GM21786 (cell line): ENCODE measurements around the gene HSPA14.
"Not testable (repeated sequence)": the region's sequence is repeated elsewhere in the genome, so short reads cannot be mapped to it uniquely, and the experiment has no call there.

Experiments used
- ATAC-seq: cut with Tn5 transposase; IDR thresholded peaks from one replicate; pipeline ENCODE4 v1.9.1; 2021; ENCODE audit not compliant: unreplicated experiment

HSPA14 gene

DNA sequence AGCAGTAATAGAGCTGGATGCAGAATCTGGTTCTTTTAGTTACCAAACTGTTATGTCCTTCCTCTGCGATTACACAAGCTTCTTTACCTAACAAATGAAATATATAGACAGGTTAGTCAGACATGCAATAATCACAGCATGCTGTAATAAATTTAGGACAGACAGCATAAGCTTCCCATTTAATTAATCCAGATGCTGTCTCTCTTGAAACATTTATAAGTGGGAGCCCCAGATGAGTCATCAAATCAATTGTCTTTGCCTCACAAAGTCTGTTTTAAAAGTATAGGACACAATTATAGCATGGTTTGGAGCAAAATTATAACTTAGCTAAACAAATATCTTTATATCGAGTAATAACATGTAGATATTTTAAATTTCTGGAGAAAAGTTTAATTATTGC is 1.9 kb upstream of the HSPA14 start:
- no peak for ATAC-seq

- ATAC-seq = no peak
These were observed 926 bp upstream of the HSPA14 start for GRCh38 chr10:14837003-14837756.

- ATAC-seq = no peak
These were observed 637 bp downstream of the HSPA14 start for GRCh38 chr10:14838582-14839304.

GRCh38 chr10:14839305-14839695 is 1.2 kb downstream of the HSPA14 start:
- no peak for ATAC-seq

DNA sequence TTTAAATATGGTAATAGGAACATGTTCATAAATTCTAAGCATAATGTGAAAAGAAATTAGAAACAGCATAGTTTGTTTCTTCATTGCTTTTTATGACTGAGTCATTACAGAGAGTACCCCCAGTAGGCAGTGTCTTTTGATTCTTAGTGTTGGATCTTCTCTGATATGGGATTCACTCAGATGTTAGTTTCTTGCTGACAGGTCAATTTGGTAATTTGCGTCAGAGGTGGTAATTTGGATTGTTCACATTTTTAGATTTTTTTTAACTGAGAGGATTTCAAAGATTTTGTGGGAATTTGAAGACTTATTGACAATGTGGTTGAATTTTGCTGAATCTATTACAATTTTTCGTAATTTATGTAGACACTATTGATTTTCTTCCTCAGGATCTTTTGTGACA is 2.1 kb downstream of the HSPA14 start:
- ATAC-seq = no peak

DNA sequence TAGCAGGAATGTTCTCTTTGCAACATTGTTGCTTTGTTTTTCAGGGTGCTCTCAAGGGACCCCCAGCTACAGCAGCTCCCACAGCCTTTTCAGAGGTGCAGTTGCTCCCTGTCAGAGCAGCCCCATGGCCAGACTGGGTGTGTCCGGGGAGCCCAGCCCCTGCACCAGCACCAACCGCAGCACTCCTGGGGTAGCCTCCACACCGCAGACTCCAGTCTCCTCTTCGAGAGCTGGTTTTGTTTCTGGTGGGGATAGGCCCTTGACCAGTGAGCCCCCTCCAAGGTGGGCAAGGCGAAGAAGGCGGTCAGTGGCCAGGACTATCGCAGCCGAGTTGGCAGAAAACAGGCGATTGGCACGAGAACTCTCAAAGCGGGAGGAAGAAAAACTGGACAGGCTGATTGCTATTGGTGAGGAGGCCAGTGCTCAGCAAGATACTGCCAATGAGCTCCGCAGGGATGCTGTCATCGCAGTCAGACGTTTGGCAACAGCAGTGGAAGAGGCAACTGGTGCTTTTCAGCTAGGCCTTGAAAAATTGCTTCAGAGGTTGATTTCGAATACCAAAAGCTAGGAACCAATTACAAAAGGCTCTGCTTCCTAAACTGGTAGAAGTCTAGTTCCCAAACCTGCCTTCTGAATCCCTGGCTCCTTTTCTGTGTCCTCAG is 5.4 kb downstream of the HSPA14 start:
- no peak for ATAC-seq

GRCh38 chr10:14844948-14845347 is 6.8 kb downstream of the HSPA14 start:
- no peak for ATAC-seq

GRCh38 chr10:14852236-14852635 is 14.1 kb downstream of the HSPA14 start:
- ATAC-seq = no peak

GRCh38 chr10:14855453-14855852 is 17.3 kb downstream of the HSPA14 start:
- no peak for ATAC-seq

GRCh38 chr10:14858338-14858960 is 20.3 kb downstream of the HSPA14 start:
- no peak for ATAC-seq

DNA sequence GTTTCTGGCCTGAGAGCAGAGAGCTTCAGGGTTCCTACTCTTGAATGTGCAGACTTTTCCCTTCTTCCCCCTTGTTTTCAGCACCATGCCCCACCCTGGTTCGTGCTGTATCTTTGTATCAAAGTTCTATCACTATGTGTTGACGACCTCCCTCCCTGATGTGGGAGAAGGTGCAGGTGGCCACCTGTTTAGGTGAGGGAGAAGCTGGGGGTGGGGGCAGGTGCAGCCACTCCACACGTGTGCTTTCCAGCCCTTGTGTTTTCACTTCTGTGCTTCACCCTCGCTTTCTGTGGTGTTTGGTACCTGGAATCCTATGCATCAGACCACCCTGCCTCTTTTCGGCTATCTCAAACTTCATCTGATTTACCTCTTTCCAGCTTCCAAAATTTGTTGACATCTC is 20.9 kb downstream of the HSPA14 start:
- ATAC-seq = no peak

DNA sequence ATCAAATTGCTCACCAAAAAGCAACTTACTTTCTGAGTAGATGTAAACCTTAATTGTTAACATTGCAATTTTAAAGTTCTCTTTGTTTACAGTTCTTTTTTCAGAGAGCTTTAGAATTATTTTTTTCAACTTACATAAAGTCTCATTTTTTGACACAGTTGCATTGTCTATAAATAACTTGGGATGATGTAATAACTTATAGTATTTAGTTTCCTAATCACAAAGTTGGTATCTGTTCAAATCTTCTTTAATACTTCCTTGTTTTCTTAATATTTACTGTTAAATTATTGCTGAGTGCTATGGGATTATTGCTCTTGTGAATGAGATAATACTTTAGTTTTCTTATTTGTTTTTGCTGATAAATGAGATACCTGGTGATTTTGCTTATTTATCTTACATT is 21.7 kb downstream of the HSPA14 start:
- no peak for ATAC-seq

- ATAC-seq = no peak
These were observed 22.7 kb downstream of the HSPA14 start for GRCh38 chr10:14860791-14861190.

DNA sequence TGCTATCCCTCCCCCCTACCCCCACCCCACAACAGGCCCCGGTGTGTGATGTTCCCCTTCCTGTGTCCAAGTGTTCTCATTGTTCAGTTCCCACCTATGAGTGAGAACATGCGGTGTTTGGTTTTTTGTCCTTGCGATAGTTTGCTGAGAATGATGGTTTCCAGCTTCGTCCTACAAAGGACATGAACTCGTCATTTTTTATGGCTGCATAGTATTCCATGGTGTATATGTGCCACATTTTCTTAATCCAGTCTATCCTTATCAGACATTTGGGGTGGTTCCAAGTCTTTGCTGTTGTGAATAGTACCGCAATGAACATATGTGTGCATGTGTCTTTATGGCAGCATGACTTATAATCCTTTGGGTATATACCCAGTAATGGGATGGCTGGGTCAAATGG is 26.4 kb downstream of the HSPA14 start:
- not testable (repeated sequence) for ATAC-seq

- not testable (repeated sequence) for ATAC-seq
These were observed 26.8 kb downstream of the HSPA14 start for GRCh38 chr10:14864871-14865270.

- peak; percentile 55 for ATAC-seq
These were observed 35.1 kb downstream of the HSPA14 start for GRCh38 chr10:14873090-14873760.

DNA sequence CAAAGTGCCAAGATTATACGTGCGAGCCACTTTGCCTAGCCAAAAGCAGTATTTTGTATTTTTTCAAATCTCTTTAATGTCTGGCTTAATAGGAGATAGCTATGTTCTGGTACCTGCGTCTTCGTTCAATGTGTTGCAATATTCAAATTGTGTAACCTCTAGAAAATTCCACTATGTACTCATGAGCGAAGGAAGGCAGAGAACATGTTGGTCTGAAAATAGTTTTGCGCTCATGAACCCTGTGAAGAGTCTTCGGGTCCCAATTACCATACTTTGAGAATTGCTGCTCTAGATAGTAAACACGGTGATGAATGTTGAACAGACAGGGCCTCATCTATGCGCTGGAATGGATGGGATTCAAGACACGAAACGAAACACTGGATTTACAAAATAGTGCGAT is 37.8 kb downstream of the HSPA14 start:
- ATAC-seq = no peak

DNA sequence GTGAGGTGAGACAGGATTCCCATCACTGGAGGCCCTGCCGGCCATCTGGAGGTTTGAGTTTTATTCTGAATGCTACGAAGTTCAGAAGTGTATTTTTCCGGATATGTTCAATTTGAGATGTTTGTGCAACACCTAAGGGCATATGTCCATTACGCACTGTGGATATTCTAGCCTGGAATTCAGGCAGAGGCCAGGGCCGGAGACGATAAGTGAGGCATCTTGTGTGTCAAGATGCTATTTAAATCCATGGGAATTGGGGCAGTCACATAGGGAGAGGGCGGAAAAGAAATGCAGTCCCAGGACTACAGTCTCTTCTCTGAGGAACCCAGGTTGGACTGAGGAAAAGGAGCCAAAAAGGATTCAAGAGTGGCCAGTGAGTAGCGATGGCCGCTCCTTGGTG is 38.7 kb downstream of the HSPA14 start:
- ATAC-seq = no peak

DNA sequence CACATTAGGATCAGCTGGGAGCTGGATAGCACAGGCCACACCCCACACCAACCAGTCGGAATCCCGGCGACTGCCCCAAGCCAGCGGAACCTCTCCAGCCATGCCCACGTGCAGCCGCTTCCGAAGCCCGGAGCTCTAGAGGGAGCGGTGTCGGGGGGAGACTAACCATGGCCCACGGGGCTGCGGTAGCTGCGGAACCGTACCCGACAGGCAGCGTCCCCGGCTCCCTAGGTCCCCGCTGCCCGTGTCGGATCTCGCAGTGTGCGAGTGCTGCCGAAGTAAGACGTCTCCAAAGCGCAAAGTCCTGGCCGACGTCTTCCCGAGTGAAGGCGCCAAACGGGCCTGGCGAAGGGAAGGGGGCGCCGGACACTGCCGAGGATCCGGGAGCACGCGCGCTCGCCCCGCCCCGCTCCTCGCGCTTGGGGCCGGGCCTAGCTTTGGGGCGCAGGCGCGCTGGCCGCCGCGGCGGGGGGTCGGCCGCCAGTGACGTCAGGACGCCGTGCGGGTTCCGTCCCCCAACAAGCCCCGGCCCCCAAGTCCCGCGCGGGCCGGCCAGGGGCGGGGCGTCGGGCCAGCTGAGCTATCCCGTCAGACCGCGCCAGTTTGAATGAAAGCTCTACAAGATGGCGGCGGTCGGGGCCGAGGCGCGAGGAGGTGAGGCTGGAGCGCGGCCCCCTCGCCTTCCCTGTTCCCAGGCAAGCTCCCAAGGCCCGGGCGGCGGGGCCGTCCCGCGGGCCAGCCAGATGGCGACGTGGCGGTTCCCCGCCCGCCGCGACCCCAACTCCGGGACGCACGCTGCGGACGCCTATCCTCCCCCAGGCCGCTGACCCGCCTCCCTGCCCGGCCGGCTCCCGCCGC is 40.4 kb downstream of the HSPA14 start, which contains the start of gene SUV39H2:
Gene SUV39H2 (plus strand): TSS at position 601 of the 858 bp plus-strand sequence. CDS start 23 bp downstream, at position 624.
- ATAC-seq = peak; percentile 87
